Suprapubic skin (tissue), 4 donors: ENCODE results near the gene MPZ. TPM values are rescaled to one million over a fixed set of nuclear protein-coding genes. Genes with fewer than 3 reads are reported as not detected.

Experiments
- DNase-seq, 2 donors: peaks; one replicate each; pipeline ENCODE4 v3.0.0-alpha.2; 2019; ENCODE audit warnings: low spot score in 2 of 2
- H3K27ac ChIP-seq: fragments of 200-600 bp; sonication (generic); one replicate; pipeline ENCODE4 v1.5.1; 2019
- H3K27me3 ChIP-seq: fragments of 200-600 bp; sonication (generic); one replicate; pipeline ENCODE4 v1.5.1; 2019
- H3K36me3 ChIP-seq: fragments of 200-600 bp; sonication (generic); one replicate; pipeline ENCODE4 v1.5.1; 2019
- H3K4me1 ChIP-seq: fragments of 200-600 bp; sonication (generic); one replicate; pipeline ENCODE4 v1.5.1; 2019
- H3K4me3 ChIP-seq: fragments of 200-600 bp; sonication (generic); one replicate; pipeline ENCODE4 v1.5.1; 2019; ENCODE audit warnings: mild to moderate bottlenecking
- H3K9me3 ChIP-seq: fragments of 200-600 bp; sonication (generic); one replicate; pipeline ENCODE4 v1.5.1; 2019
- EP300 ChIP-seq: sonication (generic); formaldehyde crosslinking; IDR thresholded peaks from one replicate; pipeline ENCODE4 v1.6.1; 2017; ENCODE audit warnings: antibody characterized with exemption
- POLR2A ChIP-seq, 2 donors: fragments of 450-650 bp; IDR thresholded peaks; one replicate each; pipeline ENCODE4 v1.6.1; 2017; ENCODE audit warnings: antibody characterized with exemption in 2 of 2, mild to moderate bottlenecking in 2 of 2, moderate library complexity in 2 of 2
- POLR2AphosphoS5 ChIP-seq, 3 donors: sonication (generic); formaldehyde crosslinking; IDR thresholded peaks; one replicate each; pipeline ENCODE4 v1.6.1; 2017; ENCODE audit warnings: antibody characterized with exemption in 3 of 3
- WGBS: methylation state at CpG from one replicate; pipeline ENCODE4 v1.1.5; 2018; 5-methylcytosine and 5-hydroxymethylcytosine counted together
- total RNA-seq, 4 donors: library from RNA; depleted of rRNA; stranded (reverse); fragments of >200 nt; gene quantifications; one replicate each; pipeline ENCODE4 v1.1.0, GENCODE V29; 2016
- TF ChIP-seq, protein P1 (sequence below), 2 donors: fragments of 200-600 bp in 1 of 2; fragments of 450-650 bp in 1 of 2; sonication (generic) in 1 of 2; IDR thresholded peaks; one replicate each; pipeline ENCODE4 v1.5.1; 2016 to 2019; ENCODE audit warnings: antibody characterized with exemption in 2 of 2, mild to moderate bottlenecking in 1 of 2, moderate library complexity in 1 of 2

Gene MPZ
- total RNA-seq, 4 donors from 2014 or later = 2.0 to 3.9 (median 2.7) TPM

DNA sequence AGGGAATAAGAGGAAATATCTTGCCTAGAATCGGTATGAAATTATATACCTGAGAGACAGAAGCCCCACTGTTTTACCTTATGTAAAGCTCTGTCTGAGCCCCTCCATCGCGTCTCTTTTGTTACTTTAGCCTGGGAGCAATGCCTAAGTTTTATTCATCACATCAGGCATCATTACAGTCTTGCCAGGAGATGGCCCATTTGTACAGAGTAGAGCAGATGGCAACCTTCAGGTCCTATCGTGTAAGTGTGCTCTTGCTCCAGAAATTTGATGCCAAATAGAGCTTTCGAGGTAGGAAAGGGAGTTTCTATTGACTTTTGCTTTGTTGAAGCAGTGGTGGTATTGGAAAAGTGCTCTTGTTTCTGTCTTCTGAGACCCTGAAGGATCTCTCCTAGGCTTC, 33.1 kb upstream of the MPZ start:
- H3K27ac ChIP-seq = no peak overlapping the region
- TF ChIP-seq, protein P1, sequence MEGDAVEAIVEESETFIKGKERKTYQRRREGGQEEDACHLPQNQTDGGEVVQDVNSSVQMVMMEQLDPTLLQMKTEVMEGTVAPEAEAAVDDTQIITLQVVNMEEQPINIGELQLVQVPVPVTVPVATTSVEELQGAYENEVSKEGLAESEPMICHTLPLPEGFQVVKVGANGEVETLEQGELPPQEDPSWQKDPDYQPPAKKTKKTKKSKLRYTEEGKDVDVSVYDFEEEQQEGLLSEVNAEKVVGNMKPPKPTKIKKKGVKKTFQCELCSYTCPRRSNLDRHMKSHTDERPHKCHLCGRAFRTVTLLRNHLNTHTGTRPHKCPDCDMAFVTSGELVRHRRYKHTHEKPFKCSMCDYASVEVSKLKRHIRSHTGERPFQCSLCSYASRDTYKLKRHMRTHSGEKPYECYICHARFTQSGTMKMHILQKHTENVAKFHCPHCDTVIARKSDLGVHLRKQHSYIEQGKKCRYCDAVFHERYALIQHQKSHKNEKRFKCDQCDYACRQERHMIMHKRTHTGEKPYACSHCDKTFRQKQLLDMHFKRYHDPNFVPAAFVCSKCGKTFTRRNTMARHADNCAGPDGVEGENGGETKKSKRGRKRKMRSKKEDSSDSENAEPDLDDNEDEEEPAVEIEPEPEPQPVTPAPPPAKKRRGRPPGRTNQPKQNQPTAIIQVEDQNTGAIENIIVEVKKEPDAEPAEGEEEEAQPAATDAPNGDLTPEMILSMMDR (IDR thresholded peaks at IDR 0.05) = no peak
- TF ChIP-seq POLR2AphosphoS5 (IDR thresholded peaks at IDR 0.05) (no peak), EP300 (no peak), POLR2A (IDR thresholded peaks at IDR 0.05) (no peak)
- no peaks in the 10 kb centered on the region for H3K4me1 ChIP-seq
- H3K27me3 ChIP-seq = no peaks in the 10 kb centered on the region
- no peak for DNase-seq
- no peak overlapping the region for H3K4me3 ChIP-seq
- WGBS = 96% methylated on average over 5 of the region's 5 CpGs
- H3K36me3 ChIP-seq = peaks cover 59% of the 10 kb centered on the region
- no peaks in the 10 kb centered on the region for H3K9me3 ChIP-seq

DNA sequence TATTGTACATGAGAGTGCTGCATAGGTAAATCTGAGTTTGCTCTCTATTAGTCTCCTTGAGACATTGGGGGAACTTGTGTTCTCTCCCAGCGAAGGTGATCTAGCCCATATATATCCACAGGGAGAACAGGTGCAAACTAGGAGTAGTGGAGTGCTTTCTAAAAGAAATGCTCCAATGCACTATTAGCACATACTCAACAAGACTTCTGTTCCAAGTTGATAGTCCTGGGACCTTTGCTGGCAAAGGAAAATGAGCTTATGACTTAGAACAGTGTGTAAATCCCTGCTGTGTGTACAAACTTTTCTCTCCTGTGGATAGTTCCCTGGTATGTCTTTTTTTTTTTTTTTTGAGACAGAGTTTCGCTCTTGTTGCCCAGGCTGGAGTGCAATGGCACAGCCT, 32.4 kb upstream of the MPZ start:
- TF ChIP-seq EP300 (no peak), POLR2AphosphoS5 (IDR thresholded peaks at IDR 0.05) (no peak)
- TF ChIP-seq, protein P1 (IDR thresholded peaks at IDR 0.05) = no peak
- Histone ChIP-seq H3K4me3 (no peak overlapping the region), H3K9me3 (no peaks in the 10 kb centered on the region), H3K27me3 (no peaks in the 10 kb centered on the region), H3K4me1 (no peaks in the 10 kb centered on the region), H3K36me3 (peaks cover 64% of the 10 kb centered on the region), H3K27ac (no peak overlapping the region)
- no peak for DNase-seq
- 100% methylated on average over 2 of the region's 2 CpGs for WGBS

DNA sequence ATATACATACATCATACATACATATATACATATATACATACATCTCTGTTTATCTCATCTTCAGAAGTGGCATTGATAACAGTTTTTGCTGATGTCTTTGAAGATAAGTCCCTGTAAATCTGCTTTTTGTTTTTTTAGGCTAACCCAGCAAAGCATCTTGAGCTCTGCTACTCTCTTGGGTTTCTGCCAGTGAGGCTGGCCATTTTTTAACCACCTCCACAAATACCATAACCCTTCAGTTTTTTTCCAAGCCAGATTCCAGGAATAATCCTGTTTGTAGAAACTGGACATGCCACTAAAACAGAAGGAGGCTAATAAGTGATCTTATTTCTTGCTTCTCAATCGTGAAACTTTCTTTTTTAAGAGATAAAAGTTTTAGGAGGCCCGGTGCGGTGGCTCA, 26.0 kb upstream of the MPZ start:
- DNase-seq = no peak
- Histone ChIP-seq H3K27me3 (no peaks in the 10 kb centered on the region), H3K9me3 (no peaks in the 10 kb centered on the region), H3K36me3 (peaks cover 77% of the 10 kb centered on the region), H3K4me3 (no peak overlapping the region), H3K27ac (no peak overlapping the region), H3K4me1 (no peaks in the 10 kb centered on the region)
- no peak for TF ChIP-seq POLR2A (IDR thresholded peaks at IDR 0.05)
- TF ChIP-seq, protein P1 (IDR thresholded peaks at IDR 0.05) = no peak
- TF ChIP-seq EP300 = no peak
- TF ChIP-seq POLR2AphosphoS5 (IDR thresholded peaks at IDR 0.05) = no peak
- WGBS = 90% methylated on average over 3 of the region's 3 CpGs

DNA sequence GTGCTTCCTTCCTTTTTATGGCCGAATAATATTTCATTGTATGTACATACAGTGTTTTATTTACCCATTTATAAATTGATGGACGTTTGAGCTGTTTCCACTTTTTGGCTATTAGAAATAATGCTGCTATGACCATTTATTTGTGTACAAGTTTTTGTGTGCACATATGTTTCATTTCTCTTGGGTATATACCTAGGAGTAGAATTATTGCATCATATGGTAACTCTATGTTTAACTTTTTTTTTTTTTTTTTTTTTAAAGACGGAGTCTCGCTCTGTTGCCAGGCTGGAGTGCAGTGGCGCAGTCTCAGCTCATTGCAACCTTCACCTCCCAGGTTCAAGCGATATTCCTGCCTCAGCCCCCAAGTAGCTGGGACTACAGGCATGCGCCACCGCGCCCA, 23.4 kb upstream of the MPZ start:
- no peak overlapping the region for H3K27ac ChIP-seq
- H3K36me3 ChIP-seq = peaks cover 90% of the 10 kb centered on the region
- no peak for DNase-seq
- no peaks in the 10 kb centered on the region for H3K4me1 ChIP-seq
- H3K27me3 ChIP-seq = no peaks in the 10 kb centered on the region
- no peaks in the 10 kb centered on the region for H3K9me3 ChIP-seq
- TF ChIP-seq, protein P1 (IDR thresholded peaks at IDR 0.05) = no peak
- TF ChIP-seq EP300 (no peak), POLR2AphosphoS5 (IDR thresholded peaks at IDR 0.05) (no peak), POLR2A (IDR thresholded peaks at IDR 0.05) (no peak)
- H3K4me3 ChIP-seq = no peak overlapping the region
- 94% methylated on average over 9 of the region's 9 CpGs for WGBS

DNA sequence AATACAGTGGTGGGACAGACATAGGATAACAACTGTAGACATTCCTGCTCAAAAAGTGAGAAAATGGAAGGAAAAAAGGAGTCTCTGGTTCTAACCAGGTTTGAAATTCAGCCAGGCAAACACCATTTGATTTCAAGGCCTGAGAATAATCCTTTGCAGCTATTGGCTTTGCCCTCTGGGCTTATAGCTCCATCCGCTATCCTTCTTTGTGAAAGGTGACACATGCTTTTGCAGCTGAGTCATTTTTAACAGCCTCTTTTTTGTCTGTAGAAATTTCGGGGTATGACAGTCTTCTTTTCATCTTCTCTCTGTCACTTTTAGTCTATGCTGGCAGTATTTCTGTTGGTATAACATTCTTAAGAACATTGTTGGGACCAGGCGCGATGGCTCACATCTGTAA, 20.6 kb upstream of the MPZ start:
- H3K4me3 ChIP-seq = no peak overlapping the region
- WGBS = 88% methylated on average over 4 of the region's 4 CpGs
- TF ChIP-seq EP300 (no peak), POLR2A (IDR thresholded peaks at IDR 0.05) (no peak), POLR2AphosphoS5 (IDR thresholded peaks at IDR 0.05) (no peak)
- TF ChIP-seq, protein P1 (IDR thresholded peaks at IDR 0.05) = no peak
- H3K36me3 ChIP-seq = peaks cover 88% of the 10 kb centered on the region
- H3K27me3 ChIP-seq = no peaks in the 10 kb centered on the region
- H3K27ac ChIP-seq = no peak overlapping the region
- H3K9me3 ChIP-seq = no peaks in the 10 kb centered on the region
- no peaks in the 10 kb centered on the region for H3K4me1 ChIP-seq
- no peak for DNase-seq
